ENCODE results near the gene EPM2A.

Gene EPM2A

DNA sequence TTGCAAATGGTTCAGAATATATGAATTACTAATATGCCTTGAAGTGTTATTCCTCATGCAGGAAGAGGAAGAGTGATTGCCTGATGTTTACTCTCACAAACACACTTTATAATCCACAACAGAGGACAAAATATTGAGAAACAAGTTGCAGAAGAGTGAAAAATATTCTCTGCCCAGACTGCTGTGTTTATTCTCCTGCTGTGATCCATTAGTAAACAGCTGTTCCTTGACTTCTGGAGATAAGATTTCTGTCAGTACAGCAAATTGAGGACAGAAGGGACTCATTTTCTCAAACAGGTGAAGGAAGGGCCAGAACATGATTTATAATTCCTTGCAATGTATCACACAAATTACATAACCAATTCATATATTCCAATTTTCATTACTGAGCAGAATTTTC lies 148.0 kb downstream of the EPM2A start:
- no peak for DNase-seq (ENCODE audit: insufficient read length)
- FAIRE-seq = no peak
- no peak for TF ChIP-seq POLR2A (IDR thresholded peaks at IDR 0.05; ENCODE audit: low read depth, low read length)
- no peak for TF ChIP-seq TAF1 (IDR thresholded peaks at IDR 0.05; ENCODE audit: borderline replicate concordance, low read depth, low read length)
- TF ChIP-seq POLR2AphosphoS5 (IDR thresholded peaks at IDR 0.05; ENCODE audit: low read depth, low read length) = no peak

DNA sequence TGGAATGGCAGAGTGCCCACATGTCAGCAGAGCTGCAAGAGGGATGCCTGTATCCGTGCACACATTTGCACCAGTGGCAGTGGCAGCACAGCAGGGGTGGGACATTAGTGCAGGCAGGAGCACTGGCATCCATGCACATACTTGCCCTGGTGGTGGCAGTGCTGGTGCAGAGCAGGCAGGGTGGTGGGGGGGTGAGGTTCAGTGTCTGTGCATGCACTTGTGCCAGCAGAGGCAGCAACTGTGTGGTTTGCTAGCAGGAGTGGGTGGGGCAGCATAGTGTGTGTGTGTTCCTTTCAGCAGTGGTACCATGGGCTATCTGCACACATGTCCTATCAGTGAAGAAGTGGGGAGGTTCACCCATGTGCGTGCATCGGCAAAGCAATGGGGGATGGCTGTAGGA lies 151.6 kb downstream of the EPM2A start:
- TF ChIP-seq POLR2A (IDR thresholded peaks at IDR 0.05; ENCODE audit: low read depth, low read length) = no peak
- no peak for TF ChIP-seq TAF1 (IDR thresholded peaks at IDR 0.05; ENCODE audit: borderline replicate concordance, low read depth, low read length)
- TF ChIP-seq POLR2AphosphoS5 (IDR thresholded peaks at IDR 0.05; ENCODE audit: low read depth, low read length) = no peak
- FAIRE-seq (no peak), DNase-seq (ENCODE audit: insufficient read length) (no peak)
